IMR-90 (cell line): ENCODE measurements around the gene GNA14.

Source experiments
- BHLHE40 ChIP-seq: fragments of 150-350 bp; IDR thresholded peaks from 2 replicates; pipeline ENCODE4 v1.6.1; 2016; ENCODE audit warnings: mild to moderate bottlenecking, low read depth, low read length
- CHD1 ChIP-seq: IDR thresholded peaks from 2 replicates; pipeline ENCODE4 v1.6.1; 2012; ENCODE audit warnings: low read depth, low read length, improper control_type of control experiment
- CTCF ChIP-seq: conservative IDR thresholded peaks from 2 replicates; pipeline ENCODE4 v1.5.1; 2012; ENCODE audit warnings: mild to moderate bottlenecking, low read depth, low read length, improper control_type of control experiment
- ELK1 ChIP-seq: fragments of 150-350 bp; IDR thresholded peaks from 2 replicates; pipeline ENCODE4 v1.6.1; 2016; ENCODE audit warnings: low read depth, mild to moderate bottlenecking, low read length, moderate library complexity, borderline replicate concordance
- FOS ChIP-seq: fragments of 150-350 bp; IDR thresholded peaks from 2 replicates; pipeline ENCODE4 v1.6.1; 2016; ENCODE audit warnings: low read depth, low read length
- MAZ ChIP-seq: IDR thresholded peaks from 2 replicates; pipeline ENCODE4 v1.6.1; 2012; ENCODE audit warnings: low read depth, mild to moderate bottlenecking, low read length, improper control_type of control experiment, moderate library complexity, borderline replicate concordance
- MXI1 ChIP-seq: IDR thresholded peaks from 2 replicates; pipeline ENCODE4 v1.6.1; 2012; ENCODE audit warnings: low read depth, mild to moderate bottlenecking, low read length, moderate library complexity, borderline replicate concordance
- POLR2A ChIP-seq: IDR thresholded peaks from 2 replicates; pipeline ENCODE4 v1.6.1; 2012; ENCODE audit warnings: mild to moderate bottlenecking, low read depth, low read length
- RAD21 ChIP-seq: IDR thresholded peaks from 2 replicates; pipeline ENCODE4 v1.6.1; 2012; ENCODE audit warnings: low read length, improper control_type of control experiment
- RFX5 ChIP-seq: IDR thresholded peaks from 2 replicates; pipeline ENCODE4 v1.8.0; 2012; ENCODE audit warnings: low read depth, mild to moderate bottlenecking, low read length, moderate library complexity
- SMC3 ChIP-seq: fragments of 150-350 bp; IDR thresholded peaks from 2 replicates; pipeline ENCODE4 v1.6.1; 2016; ENCODE audit warnings: low read depth, mild to moderate bottlenecking, antibody characterized with exemption, low read length, moderate library complexity

- TF ChIP-seq CTCF (no peak), SMC3 (no peak), RAD21 (no peak), POLR2A (no peak), BHLHE40 (no peak), MXI1 (no peak), MAZ (no peak), RFX5 (no peak), CHD1 (no peak), FOS (no peak), ELK1 (no peak)
Measured at GRCh38 chr9:77451507-77451906, 196.6 kb downstream of the GNA14 start.
